ENCODE results near the gene GDPD2.
A peak's percentile ranks its signal among the peaks of the same experiment; 100 is the strongest.
"Not testable (repeated sequence)": the region's sequence is repeated elsewhere in the genome, so short reads cannot be mapped to it uniquely, and the experiment has no call there.

The GDPD2 gene, protein sequence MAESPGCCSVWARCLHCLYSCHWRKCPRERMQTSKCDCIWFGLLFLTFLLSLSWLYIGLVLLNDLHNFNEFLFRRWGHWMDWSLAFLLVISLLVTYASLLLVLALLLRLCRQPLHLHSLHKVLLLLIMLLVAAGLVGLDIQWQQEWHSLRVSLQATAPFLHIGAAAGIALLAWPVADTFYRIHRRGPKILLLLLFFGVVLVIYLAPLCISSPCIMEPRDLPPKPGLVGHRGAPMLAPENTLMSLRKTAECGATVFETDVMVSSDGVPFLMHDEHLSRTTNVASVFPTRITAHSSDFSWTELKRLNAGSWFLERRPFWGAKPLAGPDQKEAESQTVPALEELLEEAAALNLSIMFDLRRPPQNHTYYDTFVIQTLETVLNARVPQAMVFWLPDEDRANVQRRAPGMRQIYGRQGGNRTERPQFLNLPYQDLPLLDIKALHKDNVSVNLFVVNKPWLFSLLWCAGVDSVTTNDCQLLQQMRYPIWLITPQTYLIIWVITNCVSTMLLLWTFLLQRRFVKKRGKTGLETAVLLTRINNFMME

GRCh38 chrX:70422851-70423341, at the start of gene GDPD2:
TSS of gene GDPD2 (plus strand) at chrX:70423314. CDS start at chrX:70424985, 1,671 bp downstream.
- no peak for DNase-seq (ENCODE audit: low read depth in 2 of 2)

- DNase-seq (ENCODE audit: low read depth in 2 of 2), result no peak
Observed at GRCh38 chrX:70386235-70386634, 36.9 kb upstream of the GDPD2 start.

DNA sequence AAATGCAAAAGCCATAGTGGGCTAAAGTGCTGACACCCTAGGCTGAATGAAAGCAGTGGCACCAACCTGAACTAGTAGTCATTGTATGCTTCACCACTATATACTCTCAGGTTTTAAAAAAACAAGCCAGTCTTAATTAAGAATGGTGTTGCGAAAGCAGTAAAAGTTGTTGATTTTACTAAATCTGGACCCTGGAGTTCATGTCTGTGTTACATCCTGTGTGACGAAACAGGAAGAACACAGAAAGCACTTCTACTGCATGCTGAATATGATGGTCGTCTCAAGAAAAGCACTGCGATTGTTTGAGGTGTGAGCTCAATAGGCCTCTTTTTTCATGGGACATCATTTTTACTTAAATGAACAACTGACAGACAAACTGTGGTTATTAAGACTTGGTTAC, 24.2 kb upstream of the GDPD2 start:
- no peak for DNase-seq (ENCODE audit: low read depth in 2 of 2)

GRCh38 chrX:70400181-70400580, 22.9 kb upstream of the GDPD2 start:
- DNase-seq (ENCODE audit: low read depth in 2 of 2), result not testable (repeated sequence)

GRCh38 chrX:70402721-70403120, 20.4 kb upstream of the GDPD2 start:
- no peak for DNase-seq (ENCODE audit: low read depth in 2 of 2)

- no peak for DNase-seq (ENCODE audit: low read depth in 2 of 2)
Observed at GRCh38 chrX:70405003-70405402, 18.1 kb upstream of the GDPD2 start.

GRCh38 chrX:70410921-70411320, 12.2 kb upstream of the GDPD2 start:
- no peak for DNase-seq (ENCODE audit: low read depth in 2 of 2)

GRCh38 chrX:70411475-70411874, 11.6 kb upstream of the GDPD2 start:
- no peak for DNase-seq (ENCODE audit: low read depth in 2 of 2)

DNA sequence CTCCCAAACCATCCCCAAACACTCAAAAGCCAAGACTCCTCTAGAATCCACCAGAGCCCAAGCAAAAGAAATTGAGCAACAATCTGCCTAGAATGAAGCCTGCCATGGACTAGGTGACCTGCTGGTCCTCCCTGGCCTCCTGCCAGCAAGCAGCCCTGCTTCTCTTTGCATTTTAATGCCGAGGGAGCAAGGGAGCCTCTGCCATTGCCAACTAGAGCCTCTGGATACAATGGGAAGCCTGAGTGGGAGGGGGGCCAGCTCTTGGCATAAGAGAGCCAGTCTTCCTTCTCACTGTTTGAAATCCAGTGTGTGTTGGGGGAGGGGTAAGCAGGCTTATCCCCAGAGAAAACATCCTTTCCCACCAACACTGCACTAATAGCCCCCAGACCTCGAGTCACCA, 1.5 kb upstream of the GDPD2 start:
- no peak for DNase-seq (ENCODE audit: low read depth in 2 of 2)

DNA sequence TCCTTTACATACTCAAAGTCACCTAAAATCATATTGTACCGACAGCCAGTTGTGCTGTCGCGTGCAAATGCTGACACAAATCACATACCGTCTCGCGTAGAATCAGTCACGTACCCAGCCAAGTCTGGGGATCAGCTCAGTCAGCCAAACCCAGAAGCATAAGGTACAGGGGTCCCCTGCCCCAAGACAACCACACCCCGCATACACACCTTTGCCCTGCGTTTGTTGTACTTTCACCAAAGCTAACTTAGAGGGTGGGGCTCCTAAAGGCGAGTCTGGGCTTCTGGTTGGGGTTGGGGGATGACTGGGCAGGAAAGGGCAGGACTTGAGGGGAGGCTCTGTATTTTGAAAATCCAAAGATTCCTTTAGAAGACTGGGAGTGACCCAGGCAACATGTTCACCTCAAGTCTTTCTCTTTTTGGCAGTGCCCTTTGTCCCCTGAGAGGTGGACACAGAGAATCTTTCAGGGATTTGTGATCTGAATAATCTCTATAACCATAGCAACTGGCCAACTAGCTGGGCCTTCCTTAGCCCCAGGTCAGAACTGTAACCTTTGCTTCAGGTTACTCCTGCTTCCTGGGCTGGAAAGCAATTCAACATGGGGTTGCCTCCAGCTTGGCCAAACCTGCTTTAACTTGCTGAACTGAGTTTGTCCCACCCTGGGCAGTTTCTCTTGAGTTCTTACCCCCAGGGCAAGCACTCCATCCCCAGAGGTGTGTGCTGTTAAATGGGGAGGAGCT, 992 bp downstream of the GDPD2 start:
- DNase-seq (ENCODE audit: low read depth in 2 of 2), result no peak

DNA sequence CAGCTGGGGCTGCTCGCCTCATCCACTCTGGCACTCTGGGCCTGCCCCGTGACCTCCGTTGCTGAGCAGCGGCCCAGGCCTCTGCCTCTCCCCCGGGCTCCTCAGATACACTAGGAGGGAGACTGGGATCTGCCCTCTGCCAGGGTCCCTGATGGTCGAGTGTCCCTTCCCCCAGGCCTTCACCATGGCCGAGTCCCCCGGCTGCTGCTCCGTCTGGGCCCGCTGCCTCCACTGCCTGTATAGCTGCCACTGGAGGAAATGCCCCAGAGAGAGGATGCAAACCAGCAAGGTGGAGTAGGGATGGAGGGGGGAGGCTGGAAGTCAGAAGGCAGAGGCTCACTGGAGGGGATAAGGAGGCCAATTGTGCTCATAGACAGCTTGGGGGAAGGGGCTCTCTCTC, 1.7 kb downstream of the GDPD2 start:
- no peak for DNase-seq (ENCODE audit: low read depth in 2 of 2)

DNA sequence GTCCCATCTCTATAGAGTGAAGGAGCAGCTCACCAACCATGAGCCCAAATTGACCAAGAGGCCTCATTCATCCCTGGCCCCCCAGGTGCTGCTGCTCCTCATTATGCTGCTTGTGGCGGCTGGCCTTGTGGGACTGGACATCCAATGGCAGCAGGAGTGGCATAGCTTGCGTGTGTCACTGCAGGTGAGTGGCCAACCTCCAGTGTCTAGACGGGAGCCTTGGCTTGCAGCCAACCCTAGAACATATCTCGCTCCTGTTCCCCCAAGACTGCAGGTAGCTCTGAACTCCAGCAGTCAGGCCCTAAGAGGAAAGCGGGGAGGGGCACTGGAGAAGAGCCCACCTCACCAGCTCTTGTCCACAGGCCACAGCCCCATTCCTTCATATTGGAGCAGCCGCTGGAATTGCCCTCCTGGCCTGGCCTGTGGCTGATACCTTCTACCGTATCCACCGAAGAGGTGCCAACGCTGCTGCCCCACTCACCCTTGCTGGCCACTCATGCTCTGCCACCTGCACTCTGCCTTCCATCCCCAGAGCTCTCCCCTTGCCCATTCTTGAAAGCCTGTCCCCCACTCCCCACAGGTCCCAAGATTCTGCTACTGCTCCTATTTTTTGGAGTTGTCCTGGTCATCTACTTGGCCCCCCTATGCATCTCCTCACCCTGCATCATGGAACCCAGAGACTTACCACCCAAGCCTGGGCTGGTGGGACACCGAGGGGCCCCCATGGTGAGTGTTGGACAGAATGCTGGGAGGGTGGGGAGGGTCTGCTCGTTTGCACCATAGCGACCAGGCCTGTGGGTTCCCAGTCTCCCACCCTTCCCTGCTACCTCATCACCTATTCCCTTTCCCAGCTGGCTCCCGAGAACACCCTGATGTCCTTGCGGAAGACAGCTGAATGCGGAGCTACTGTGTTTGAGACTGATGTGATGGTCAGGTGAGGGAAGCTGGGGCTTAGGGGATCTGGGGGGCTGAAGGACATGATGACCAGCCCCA, 3.5 kb downstream of the GDPD2 start:
- DNase-seq (ENCODE audit: low read depth in 2 of 2), result no peak

GRCh38 chrX:70427365-70427764, 4.3 kb downstream of the GDPD2 start:
- DNase-seq (ENCODE audit: low read depth in 2 of 2), result no peak

DNA sequence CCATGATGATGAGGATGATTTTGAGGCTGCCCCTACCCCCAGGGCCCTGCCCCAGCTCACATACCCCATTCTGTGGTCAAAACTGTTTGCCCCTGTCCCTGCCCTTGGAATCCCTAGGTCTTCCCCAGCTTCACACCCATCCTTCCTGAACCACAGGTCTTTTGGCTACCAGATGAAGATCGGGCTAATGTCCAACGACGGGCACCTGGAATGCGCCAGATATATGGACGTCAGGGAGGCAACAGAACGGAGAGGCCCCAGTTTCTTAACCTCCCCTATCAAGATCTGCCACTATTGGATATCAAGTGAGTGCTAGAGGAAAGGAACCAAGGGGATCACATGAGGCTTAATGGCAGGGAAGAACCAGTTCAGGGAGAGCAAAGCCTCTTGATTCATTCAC, 6.6 kb downstream of the GDPD2 start:
- DNase-seq (ENCODE audit: low read depth in 2 of 2), result no peak

DNA sequence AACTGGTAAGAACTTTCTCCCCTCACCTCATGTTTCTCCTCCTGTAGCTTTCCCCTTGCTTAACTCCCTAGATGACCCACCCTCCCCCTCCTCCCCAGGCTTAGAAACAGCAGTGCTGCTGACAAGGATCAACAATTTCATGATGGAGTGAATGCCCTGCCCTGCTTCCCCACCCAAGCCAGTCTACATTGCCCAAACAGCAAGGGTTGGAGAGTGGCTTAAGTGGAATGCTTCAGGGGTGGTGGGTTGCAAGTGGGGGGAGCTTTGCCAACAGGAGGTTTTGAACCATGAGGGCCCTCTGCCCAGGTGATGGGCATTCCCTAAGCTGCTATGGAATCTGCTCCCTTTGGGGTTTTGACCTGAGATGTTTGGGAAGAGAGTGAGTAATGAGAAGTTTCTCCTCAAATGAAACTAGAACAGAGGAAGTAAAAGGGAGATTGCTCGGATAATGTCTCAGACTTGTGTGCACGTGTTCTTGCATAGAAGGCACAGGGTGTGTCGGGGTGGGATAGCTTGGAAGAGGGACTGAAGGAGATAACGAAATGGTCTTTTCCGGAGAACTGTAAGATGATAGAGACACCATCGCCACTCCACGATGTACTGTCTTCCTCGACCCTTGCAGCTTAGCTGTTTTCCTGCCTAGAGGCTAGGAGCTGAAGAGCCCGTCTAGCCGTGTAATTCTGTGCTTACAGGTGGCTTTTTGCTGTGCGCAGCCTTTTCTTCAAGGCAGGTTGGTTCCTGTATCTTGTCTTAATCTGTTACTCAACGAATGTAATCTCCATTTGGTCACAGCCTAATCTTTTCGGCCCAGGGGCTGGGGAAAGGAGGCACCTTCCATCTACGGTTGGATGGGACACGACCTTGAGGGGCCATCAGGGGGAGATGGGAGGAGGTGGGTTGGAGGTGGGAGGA, 10.1 kb downstream of the GDPD2 start:
- DNase-seq (ENCODE audit: low read depth in 2 of 2), result no peak

- DNase-seq (ENCODE audit: low read depth in 2 of 2), result peak in 1 of 2 donors; percentile 40
Observed at GRCh38 chrX:70433848-70434351, 10.8 kb downstream of the GDPD2 start.

GRCh38 chrX:70434352-70434866, 11.3 kb downstream of the GDPD2 start:
- no peak for DNase-seq (ENCODE audit: low read depth in 2 of 2)

GRCh38 chrX:70434914-70435586, 11.9 kb downstream of the GDPD2 start:
- no peak for DNase-seq (ENCODE audit: low read depth in 2 of 2)

DNA sequence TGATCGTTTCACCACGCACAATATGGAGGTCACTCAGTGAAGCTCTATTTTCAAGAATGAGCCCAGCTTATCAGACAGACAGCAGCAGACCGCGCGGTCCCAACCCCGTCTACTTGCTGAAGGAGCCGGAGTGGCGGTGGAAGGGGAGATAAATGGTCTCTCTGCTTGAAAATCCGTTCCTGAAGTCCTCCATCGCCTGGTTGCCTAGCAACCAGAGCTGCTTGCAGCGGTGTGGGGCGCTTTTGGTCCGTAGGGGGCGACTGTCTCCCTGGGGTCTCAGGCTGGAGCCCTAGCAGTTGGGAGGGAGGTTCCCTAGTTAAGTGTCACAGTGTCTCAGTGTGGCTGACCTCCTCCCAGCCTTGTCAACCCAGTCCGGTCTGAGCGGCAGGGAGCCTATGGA, 13.2 kb downstream of the GDPD2 start:
- DNase-seq (ENCODE audit: low read depth in 2 of 2), result no peak
